Measurements from ENCODE around the gene RTN4.

- TF ChIP-seq EP300 (IDR thresholded peaks at IDR 0.05) (no peak), CTCF (IDR thresholded peaks at IDR 0.05) (no peak), POLR2AphosphoS5 (IDR thresholded peaks at IDR 0.05) (no peak)
These were observed 4.0 kb upstream of the RTN4 start for GRCh38 chr2:55054106-55054875.

All from gastroesophageal sphincter (tissue), 3 donors.